GM19239 (cell line): ENCODE data around the gene DBN1.
A peak's percentile ranks its signal among the peaks of the same experiment; 100 is the strongest.
"Not testable (repeated sequence)": the region's sequence is repeated elsewhere in the genome, so short reads cannot be mapped to it uniquely, and the experiment has no call there.

ENCODE experiments used
- DNase-seq: peaks from one replicate; pipeline ENCODE4 v3.0.0; 2011; ENCODE audit warnings: low spot score; ENCODE audit not compliant: insufficient read length
- FAIRE-seq: peaks from 2 replicates; lab custom pipeline; 2011; peaks lifted over from hg19 to GRCh38; lab: Jason Lieb, UNC

Gene DBN1

DNA sequence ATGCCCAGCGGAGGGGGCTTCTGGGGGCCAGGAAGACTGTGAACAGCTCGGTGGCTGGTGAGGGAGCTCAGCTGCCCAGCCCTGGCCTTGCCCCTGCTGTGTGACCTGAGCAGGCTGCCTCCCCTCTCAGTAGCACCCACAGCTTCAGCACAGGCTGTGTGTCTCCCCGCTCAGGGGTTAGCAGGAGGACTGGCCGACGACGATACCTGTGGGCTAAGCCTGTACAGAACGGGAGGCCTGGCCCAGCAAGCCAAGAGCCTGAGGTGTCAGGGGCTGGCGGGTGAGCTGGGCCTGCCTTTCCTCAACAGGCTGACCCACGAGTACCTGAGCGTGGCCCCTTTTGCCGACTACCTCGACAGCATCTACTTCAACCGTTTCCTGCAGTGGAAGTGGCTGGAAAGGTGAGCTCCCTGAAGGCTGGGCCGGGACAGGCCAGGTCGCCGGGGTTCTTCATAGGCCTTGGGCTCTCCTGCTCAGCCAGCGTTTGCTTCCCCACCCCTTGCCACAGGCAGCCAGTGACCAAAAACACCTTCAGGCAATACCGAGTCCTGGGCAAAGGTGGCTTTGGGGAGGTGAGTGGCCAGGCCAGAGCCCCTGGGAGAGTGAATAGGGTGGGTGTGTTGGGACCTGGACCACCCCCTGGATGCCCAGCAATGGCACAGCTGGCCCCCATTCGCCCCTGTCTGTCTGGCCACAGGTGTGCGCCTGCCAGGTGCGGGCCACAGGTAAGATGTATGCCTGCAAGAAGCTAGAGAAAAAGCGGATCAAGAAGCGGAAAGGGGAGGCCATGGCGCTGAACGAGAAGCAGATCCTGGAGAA, 40.4 kb downstream of the DBN1 start:
- FAIRE-seq = no peak
- no peak for DNase-seq

DNA sequence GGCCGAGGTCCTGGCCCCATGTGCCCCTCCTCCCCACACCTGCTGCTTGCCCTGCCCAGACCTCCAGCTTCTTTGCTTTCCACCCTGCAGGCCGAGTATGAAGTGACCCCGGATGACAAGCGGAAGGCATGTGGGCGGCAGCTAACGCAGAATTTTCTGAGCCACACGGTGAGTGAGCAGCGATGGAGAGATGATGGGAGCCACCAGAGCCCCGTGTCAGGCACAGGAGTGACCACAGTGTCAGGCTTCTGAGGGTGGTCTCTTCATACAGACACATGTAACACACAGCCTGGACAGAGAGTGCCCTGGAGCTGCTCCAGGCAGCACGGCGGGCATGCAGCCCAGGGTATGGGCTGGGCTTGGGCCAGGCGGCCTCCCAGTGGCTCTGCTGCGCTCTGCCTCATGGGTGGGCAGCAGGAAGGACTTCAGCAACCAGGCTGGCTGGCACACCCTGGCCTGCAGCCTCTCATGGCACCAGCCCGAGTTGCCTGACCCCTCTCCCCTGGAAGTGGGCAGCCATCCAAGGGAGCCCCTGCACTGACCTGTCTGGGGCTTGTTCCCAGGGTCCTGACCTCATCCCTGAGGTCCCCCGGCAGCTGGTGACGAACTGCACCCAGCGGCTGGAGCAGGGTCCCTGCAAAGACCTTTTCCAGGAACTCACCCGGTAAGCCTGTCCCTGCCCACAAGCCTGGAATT, 41.1 kb downstream of the DBN1 start:
- FAIRE-seq (no peak), DNase-seq (no peak)

DNA sequence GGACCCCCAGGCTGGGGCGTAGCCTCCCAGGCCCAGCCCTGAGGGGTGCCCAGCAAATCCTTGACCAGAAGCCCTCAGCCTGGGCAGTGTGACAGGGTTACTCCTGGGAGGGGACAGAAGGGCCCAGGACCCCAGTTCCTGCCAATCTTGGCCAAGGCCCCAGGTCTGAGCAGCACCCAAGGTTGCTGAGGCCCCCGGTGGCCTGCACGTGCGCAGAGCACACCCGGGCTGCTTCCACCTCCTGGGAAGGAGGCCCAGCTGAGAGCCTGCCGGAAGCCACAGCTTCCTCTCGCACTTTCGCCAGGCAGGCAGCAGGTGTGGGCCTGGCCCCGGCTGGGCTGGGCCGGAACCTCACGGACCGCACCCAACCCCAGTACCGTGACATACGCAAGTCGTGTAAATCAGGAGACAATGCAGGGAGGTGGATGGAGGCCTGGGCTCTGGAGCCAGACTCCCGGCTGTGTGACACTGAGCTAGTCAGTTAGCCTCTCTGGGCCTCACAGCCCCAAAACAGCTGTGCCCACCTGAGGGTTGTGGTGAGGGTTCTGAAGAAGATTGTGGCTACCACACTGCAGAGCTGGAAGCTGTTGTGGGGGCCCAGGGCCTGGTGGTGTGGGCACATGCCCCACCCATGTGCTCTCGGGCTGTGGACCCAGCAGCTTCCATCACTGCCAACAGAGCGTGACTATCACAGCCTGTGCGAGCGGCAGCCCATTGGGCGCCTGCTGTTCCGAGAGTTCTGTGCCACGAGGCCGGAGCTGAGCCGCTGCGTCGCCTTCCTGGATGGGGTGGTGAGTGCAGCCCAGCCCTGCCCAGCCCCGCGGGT, 41.9 kb downstream of the DBN1 start:
- DNase-seq = no peak
- peak; percentile 97 for FAIRE-seq

DNA sequence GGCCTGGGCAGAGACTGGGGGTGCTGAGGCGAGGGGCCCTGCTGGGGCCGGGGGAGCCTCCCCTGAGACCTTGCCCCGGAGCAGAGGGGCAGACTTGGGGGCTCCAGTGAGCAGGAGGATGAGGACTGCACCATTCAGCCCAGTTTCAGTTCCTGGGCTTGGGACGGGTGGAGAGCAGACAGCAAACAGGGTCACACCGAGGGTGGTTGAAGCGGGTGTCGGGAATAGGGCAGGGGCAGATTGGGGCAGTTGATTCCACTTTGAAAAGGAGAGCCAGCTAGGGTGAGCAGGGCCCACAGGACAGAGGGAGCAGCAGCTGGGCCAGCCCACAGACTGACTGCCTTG, 42.5 kb downstream of the DBN1 start:
- peak; percentile 74 for FAIRE-seq
- DNase-seq = no peak

DNA sequence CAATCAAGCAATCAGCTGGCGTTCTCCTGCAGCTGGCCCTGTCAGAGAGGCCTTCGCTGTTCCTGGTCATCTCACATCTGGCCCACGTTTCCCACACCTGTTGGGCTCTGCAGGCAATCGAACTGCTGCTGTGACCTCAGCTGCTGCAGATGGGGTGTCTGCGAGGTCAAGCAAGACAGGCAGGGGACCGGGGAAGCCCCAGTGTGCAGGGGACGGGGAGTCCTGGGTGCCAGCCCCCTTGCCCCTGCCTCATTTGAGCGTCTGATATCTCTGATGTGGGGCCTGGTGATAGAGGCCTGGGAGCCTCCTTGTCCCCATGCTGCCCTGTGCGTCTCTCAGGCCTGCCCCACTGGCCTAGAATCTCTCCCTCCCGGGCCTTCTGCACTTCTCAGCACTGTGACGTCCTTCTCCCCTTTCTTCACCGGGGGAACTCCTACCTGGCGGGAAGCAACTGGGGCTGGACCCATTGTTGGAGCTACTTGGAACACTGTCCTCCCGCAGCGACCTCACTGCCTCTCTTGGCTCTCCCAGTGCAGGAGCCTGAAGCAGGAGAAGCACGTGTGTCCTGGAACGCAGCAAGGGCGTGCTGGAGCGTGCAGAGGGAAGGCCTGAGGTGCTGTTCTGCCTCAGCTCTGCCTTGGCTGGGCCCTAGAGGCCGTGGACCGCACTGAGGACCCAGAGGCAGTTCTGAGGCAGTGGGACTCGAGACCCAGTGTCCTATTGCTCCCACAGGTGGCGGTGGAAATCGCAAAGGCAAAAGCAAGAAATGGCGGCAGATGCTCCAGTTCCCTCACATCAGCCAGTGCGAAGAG, 43.1 kb downstream of the DBN1 start:
- DNase-seq = no peak
- FAIRE-seq = peak; percentile 81

DNA sequence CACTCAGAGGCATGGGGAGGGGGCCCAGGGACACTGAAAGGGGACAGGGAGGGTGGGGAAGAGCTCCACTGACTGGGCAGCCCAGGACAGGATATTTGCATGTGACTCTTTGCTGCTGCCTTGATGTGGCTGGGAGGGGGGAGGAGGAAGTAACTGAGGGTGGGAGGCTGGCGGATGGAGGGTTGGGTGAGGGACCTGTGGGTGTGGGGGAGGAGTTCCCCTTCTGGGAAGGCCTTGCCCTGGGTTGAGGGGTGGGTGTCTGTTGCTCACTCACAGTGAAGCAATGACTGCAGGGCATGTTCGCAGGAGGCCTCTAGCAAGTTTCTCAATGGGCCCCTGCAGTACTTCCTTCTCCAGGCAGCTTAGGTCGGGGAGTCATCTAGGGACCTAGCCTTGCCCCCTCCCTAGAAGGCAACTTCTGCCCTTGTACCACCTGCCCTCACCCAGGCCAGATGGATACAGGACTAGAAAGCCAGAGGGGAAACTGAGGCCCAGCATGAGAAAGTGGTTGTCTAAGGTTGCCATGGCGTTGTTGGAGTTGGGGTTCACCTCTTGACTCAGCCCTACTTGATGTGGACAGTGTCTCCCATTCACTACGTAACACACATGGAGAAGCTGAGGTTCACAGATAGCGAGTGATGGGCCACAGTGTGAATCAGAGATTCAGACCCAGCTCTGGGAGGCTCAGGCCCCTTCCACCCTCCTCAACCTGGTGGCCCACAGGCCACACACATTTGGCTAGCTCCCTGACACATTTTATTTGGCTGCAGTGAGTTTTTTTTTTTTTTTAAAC, 44.0 kb downstream of the DBN1 start:
- peak; percentile 83 for FAIRE-seq
- DNase-seq = no peak

DNA sequence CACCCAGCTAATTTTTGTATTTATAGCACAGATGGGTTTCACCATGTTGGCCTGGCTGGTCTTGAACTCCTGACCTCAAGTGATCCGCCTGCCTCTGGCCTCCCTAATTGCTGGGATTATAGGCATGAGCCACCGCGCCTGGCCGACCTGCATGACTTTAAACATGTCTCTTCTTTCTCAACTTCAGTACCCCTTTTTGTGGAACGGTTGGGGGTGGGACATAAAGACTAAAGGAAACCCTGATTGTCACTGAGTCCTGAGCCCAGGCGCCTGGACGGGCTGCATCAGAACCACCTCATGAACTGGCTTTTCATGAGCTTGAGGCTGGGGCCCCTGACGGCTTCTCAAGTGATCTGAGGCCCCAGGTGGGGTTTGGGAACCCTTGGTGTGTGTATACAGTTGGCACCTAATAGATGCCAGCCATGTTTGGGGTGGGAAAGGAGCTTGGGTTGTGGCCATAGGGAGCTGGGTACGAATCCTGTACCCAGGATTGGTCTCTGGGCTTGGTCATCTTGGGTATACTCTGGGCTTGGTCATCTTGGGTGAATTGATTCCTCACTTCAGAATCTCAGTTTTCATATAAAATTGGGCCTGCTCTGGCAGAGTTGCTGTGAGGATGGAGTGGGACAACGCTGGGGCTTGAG, 44.7 kb downstream of the DBN1 start:
- no peak for DNase-seq
- FAIRE-seq = no peak

DNA sequence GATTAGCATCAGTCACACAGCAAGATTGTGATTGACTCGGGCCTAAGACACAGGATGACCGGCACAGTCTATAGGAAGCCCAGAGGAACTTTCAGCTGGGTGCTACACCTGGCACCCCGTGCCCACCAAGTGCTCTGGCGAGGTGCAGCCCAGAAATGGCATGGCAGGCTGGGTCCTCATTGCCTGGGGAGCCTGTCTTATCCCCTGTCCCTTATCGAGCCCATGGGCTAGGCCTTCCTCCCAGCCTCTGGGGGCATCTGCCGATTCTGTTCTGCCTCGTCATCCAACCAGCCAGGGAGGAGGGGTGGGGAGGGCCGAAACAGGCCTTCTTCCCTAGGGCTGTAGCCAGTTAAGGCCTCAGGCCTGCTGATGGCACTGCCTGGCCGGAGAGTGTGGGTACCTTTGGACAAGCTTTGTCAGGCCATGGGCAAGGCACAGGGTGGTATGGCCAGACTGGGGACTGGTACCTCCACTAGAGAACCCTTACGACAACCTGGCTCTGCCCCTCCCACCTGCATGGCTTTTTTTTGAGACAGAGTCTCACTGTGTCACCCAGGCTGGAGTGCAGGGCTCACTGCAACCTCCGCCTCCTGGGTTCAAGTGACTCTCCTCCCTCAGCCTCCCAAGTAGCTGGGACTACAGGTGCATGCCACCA, 45.4 kb downstream of the DBN1 start:
- DNase-seq (no peak), FAIRE-seq (peak; percentile 81)

DNA sequence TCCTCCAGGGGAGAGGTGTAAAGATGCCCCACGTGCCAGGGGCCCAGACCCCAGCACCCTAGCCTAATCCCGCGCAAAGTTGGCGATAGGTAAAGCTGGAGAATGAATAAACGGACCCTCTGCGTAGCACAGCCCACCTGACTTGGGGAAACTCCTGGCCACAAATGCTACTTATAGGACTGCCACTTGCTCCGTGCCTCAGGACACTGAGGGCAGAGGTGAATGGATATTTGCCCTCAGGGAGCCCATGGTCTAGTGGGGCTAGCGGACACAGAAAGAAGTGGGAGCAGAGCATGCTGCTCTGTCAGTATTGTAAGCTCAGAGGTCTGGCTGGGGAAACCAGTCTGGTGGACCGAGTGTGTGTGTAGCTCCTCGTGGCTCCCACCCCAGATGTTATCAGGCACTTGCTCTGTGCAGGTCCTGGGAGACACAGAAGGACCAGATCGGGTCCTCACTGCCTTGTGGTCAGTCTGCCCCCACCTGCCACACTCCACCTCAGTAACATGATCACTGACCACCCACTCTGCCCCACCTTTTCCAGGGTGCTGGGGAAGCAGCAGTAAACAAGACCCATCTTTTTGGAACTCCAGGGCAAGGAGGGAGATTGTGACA, 46.1 kb downstream of the DBN1 start:
- FAIRE-seq (no peak), DNase-seq (no peak)

DNA sequence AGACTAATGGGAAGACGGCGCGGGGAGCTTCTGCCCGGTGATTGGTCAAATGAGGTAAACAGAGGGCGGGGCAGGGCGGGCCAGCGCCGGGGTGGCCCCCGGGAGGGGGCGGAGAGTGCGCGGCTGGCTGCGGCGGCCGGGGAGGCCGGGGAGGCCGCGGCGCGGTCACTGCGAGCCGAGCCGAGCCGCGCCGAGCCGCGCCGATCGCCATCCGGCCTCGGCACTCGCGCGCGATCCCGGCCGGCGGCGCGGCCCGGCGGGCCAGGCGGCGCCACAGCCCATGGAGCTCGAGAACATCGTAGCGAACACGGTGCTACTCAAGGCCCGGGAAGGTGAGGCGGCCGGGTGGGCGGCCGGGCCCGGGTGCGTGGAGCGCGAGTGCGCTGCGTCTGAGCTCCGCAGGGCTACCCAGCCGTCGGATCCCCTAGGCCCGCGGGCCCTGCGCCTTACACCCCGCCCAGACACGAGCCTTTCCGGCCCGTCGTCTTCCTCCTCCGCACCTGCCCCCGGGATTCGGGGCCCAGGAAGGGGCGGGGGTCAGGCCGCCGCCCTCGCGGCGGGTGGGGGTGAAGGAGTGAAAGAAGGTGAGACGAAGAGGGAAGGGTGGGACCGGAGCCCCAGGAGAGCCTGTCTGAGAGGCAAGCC, 46.7 kb downstream of the DBN1 start, which contains the start of gene GRK6:
Gene GRK6 (plus strand): TSS at position 111 of the 645 bp plus-strand sequence. CDS start 170 bp downstream, at position 281.
- DNase-seq (no peak), FAIRE-seq (no peak)

DNA sequence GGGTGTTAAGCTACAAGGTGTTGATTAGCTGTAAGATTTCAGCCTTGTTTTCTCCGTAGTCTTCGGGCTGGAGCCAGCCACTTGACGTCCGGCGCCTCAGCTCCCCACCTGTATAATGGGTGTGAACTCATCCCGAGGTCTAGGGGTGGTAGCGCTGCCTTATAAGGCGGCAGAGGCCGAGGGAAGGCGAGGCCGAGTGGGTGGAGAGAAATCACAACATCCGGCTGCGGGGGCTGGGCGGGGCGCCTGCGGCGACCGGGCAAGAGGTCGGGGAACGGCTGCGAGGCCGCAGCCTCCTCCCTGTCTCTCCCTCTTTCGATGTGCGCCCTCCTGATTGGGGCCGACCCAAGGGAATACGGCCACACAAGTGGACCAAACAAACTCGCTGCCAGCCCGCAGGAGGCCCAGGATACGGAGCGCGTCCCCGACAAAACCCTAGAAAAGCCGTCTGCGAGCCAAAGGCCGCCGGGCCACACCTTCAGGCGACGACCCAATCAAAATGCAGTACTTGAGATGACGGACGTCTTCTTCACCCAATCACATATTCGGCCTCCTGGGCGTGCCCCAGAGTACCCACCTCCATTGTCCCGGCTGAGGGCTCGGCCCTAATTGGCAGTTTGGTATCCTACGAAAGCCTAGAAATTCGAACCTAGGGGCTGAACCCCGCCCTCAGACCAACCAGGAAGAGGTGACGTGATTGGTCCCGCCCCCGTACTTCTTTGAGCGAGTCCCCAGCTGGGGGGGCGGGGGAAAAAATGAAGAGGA, 47.5 kb downstream of the DBN1 start:
- peak; percentile 95 for FAIRE-seq
- peak; percentile 94 for DNase-seq

DNA sequence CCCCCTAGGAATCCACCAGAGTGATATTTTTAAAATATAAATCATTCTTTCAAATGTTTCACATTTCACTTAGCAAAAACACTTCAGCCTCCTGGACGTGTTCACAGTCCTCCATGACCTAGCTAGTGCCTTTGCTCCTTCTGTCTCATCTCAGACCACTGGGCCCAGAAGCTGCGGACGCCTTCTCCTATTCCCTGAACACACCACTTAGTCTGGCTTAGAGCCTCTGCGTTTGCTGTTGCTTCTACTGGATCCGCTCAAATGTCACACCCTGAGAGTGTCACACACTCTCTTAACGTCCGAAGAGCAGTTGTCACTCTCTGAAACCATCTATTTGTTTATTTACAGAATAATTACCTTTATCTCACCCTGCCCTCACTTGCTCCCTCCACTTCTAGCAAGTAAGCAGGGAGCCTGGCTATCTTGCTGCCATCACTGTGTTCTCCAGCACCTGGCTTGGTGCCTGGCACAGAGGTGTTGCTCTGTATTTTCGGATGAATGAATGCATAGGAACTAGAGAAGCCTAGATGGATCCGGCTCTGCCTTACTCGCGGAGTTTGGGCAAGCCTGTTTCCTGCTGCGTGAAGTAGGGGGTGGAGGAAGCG, 48.1 kb downstream of the DBN1 start:
- FAIRE-seq = no peak
- no peak for DNase-seq

DNA sequence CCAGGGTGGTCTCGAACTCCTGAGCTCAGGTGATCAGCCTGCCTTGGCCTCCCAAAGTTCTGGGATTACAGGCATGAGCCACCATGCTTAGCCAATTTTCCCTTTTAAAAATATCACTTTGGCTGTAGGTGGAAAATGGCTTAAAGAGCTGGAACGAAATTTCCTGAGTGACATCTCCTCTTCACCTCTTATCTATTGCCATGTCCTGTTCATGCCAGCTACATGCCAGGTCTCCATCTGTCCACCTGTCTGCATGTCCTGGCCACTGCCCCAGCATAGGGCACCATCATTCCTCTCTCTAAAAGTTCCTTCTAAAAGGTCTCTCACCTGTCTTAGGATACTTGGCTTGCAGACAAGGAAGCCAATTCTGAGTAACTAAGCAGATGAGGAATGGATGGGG, 49.8 kb downstream of the DBN1 start:
- FAIRE-seq = no peak
- DNase-seq = no peak

DNA sequence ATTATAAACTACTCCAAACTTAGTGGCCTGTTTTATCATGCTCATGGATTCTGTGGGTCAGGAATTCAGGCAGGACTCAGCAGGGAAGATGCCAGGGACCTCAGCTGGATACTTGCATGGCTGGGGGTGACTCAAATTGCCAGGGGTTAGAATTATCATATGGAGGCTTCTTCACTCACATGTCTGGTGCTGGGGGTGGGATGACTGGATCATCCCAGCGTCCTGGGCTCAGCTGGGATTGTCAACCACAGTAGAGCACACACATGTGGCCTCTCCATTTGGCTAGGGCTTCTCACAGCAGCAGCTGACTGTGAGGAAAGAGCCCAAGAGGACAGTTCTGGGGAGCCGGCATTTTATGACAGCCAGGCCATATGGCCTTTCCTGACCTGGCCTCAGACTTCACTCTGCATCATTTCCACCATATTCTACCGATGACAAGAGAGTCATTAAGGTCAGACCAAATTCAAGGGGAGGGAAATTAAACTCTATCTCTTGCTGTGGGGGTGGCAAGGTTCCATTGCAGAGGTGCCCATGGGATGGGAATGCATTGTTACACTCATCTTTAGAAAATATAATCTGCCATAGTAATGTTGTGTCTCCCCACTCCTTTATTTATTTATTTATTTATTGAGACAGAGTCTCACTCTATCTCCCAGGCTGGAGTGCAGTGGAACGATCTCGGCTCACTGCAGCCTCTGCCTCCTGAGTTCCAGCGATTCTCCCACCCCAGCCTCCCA, 52.2 kb downstream of the DBN1 start:
- FAIRE-seq (no peak), DNase-seq (no peak)

DNA sequence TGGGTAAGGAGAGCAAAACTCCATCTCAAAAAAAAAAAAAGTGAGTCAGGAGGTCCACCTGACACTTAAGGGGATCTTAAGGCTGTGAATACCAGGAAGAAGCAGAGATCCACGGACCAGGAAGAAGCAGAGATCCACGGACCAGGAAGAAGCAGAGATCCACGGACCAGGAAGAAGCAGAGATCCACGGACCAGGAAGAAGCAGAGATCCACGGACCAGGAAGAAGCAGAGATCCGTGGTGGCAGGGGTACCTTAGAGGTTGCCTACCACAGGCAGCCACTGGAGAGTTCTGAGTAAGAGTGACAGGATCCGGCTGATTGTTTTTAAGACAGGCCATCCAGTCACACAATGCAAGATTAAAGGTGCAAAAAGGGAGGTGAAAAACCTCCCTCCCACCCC, 53.0 kb downstream of the DBN1 start:
- not testable (repeated sequence) for DNase-seq, FAIRE-seq

DNA sequence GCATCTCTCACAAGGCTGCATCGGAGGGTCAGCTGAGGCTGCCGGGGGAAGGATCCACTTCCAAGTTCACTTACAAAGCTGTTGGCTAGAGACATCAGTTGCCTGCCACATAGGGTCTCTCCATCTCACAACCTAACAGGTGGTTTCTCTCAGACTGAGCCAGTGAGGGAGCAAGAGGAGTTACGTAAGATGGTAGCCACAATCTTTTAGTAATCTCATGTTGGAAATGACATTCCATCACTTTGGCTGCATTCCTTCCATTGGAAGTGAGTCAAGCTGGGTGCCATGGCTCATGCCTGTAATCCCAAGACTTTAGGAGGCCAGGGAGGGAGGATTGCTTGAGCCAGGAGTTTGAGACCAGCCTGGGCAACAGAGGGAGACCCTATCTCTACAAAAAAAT, 54.4 kb downstream of the DBN1 start:
- FAIRE-seq = no peak

More for the DNA sequence above, 54.4 kb downstream of the DBN1 start:
- DNase-seq = no peak
